Kidney epithelial cell (primary cell): ENCODE results near the gene GON4L. TPM values are rescaled to one million over a fixed set of nuclear protein-coding genes. Genes with fewer than 3 reads are reported as not detected.

Source experiments
- DNase-seq: peaks from one replicate; pipeline ENCODE4 v3.0.0-alpha.2; 2010; ENCODE audit warnings: low read depth
- H3K27me3 ChIP-seq: 2 replicates; pipeline ENCODE4 v1.6.0; 2011; ENCODE audit warnings: low read length; ENCODE audit not compliant: control insufficient read depth, insufficient read depth
- H3K36me3 ChIP-seq: 2 replicates; pipeline ENCODE4 v1.5.1; 2011; ENCODE audit warnings: low read length; ENCODE audit not compliant: control insufficient read depth, insufficient read depth
- H3K4me3 ChIP-seq: 2 replicates; pipeline ENCODE4 v1.5.1; 2011; ENCODE audit warnings: low read depth, mild to moderate bottlenecking, control low read depth, low read length
- total RNA-seq: library from RNA; depleted of rRNA; stranded (reverse); fragments of >200 nt; gene quantifications from 2 replicates; pipeline ENCODE4 v1.2.3, GENCODE V29; 2015
- TF ChIP-seq, protein P1 (sequence below): IDR thresholded peaks from 2 replicates; pipeline ENCODE4 v1.5.1; 2011; ENCODE audit warnings: mild to moderate bottlenecking, moderate library complexity, low read length, control low read depth, inconsistent platforms; ENCODE audit not compliant: insufficient read depth, poor library complexity, severe bottlenecking

The GON4L gene
- total RNA-seq, 1 donor from 2014 or later = 25.3 TPM

GRCh38 chr1:155867766-155868165 is 10.8 kb upstream of the GON4L start:
- H3K27me3 ChIP-seq = no peaks in the 10 kb centered on the region
- no peak overlapping the region for H3K4me3 ChIP-seq
- H3K36me3 ChIP-seq = no peaks in the 10 kb centered on the region
- TF ChIP-seq, protein P1, sequence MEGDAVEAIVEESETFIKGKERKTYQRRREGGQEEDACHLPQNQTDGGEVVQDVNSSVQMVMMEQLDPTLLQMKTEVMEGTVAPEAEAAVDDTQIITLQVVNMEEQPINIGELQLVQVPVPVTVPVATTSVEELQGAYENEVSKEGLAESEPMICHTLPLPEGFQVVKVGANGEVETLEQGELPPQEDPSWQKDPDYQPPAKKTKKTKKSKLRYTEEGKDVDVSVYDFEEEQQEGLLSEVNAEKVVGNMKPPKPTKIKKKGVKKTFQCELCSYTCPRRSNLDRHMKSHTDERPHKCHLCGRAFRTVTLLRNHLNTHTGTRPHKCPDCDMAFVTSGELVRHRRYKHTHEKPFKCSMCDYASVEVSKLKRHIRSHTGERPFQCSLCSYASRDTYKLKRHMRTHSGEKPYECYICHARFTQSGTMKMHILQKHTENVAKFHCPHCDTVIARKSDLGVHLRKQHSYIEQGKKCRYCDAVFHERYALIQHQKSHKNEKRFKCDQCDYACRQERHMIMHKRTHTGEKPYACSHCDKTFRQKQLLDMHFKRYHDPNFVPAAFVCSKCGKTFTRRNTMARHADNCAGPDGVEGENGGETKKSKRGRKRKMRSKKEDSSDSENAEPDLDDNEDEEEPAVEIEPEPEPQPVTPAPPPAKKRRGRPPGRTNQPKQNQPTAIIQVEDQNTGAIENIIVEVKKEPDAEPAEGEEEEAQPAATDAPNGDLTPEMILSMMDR = no peak
- no peak for DNase-seq

- H3K4me3 ChIP-seq = no peak overlapping the region
- TF ChIP-seq, protein P1 = no peak
- no peaks in the 10 kb centered on the region for H3K36me3 ChIP-seq
- no peaks in the 10 kb centered on the region for H3K27me3 ChIP-seq
- no peak for DNase-seq
Measured at GRCh38 chr1:155864393-155864792, 7.4 kb upstream of the GON4L start.

DNA sequence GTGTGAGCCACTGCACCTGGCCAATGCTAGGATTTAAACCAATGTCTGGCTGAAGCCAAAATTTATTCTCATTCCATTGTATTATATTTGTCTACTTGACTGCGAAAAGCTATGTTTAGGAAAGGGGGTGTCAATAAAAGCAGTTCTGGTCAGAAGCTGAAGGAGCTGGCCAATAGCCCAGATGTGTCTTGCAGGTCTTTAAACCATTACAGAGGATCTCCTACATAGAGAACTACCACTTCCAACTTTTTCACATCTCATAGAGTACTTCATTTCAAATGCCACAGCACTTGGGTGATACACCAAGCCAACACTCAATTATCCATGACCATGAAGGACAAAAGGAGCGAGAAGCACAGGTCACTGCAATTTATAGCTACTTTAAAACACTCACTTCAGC is 4.9 kb upstream of the GON4L start:
- no peak overlapping the region for H3K4me3 ChIP-seq
- TF ChIP-seq, protein P1 = no peak
- no peaks in the 10 kb centered on the region for H3K36me3 ChIP-seq
- DNase-seq = no peak
- no peaks in the 10 kb centered on the region for H3K27me3 ChIP-seq

DNA sequence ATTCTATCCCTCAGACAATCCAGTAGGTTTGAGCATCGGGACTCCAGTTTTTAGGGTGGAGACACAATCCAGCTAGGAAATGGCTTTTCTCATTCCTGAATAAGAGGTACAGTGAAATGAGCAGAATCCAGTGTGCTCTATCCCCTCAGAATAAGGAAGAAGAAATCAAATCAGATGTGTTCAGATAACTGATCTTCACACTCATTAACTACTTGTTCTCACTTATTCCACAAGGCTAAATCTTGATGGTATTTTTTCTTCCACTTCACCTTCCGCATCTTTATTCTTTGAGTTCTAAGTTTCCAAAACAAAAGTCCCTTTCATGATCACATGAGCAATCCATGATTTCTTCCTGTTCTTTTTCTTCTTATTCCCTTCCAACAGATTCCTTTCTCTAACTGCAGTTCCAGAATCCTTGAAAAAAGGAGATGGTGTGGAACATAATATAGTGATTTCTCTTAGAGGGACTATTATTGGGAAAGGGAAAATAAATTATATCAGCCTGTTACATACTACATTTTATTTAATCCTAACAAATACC is 4.0 kb upstream of the GON4L start:
- no peak for DNase-seq
- H3K27me3 ChIP-seq = no peaks in the 10 kb centered on the region
- H3K4me3 ChIP-seq = peak overlapping the region; percentile 47
- no peaks in the 10 kb centered on the region for H3K36me3 ChIP-seq
- TF ChIP-seq, protein P1 = no peak

- H3K4me3 ChIP-seq = peak overlapping the region; percentile 47
- H3K27me3 ChIP-seq = no peaks in the 10 kb centered on the region
- no peaks in the 10 kb centered on the region for H3K36me3 ChIP-seq
- DNase-seq = no peak
- TF ChIP-seq, protein P1 = no peak
Measured at GRCh38 chr1:155859881-155860871, 3.2 kb upstream of the GON4L start.
